ENCODE results near the gene FAM83G. TPM values are rescaled to one million over a fixed set of nuclear protein-coding genes. Genes with fewer than 3 reads are reported as not detected.
"Not testable (repeated sequence)": the region's sequence is repeated elsewhere in the genome, so short reads cannot be mapped to it uniquely, and the experiment has no call there.

Gene FAM83G
- total and polyA plus RNA-seq, 2 experiments from 2014 or later, result 14.7 to 25.4 TPM

GRCh38 chr17:18956581-18956980 is 48.0 kb downstream of the FAM83G start:
- H3K27me3 ChIP-seq, result no peaks in the 10 kb centered on the region
- H3K9me2 ChIP-seq (replicated peaks; ENCODE audit: insufficient read depth), result no peaks in the 10 kb centered on the region
- TF ChIP-seq EZH2phosphoT487 (IDR thresholded peaks at IDR 0.05; ENCODE audit: low read depth, severe bottlenecking, unreplicated experiment) (no peak), CTCF (IDR thresholded peaks at IDR 0.05; ENCODE audit: poor library complexity) (no peak), EZH2 (IDR thresholded peaks at IDR 0.05; ENCODE audit: borderline replicate concordance) (no peak)
- no peak for DNase-seq (ENCODE audit: low spot score)
- 71% methylated on average over 3 of the region's 3 CpGs for WGBS (ENCODE audit: low lambda C conversion rate, missing lambda C conversion rate)
- no peaks in the 10 kb centered on the region for H3K36me3 ChIP-seq (replicated peaks; ENCODE audit: insufficient read depth, low read depth)
- no peak overlapping the region for H3K4me2 ChIP-seq
- H3K27ac ChIP-seq, result no peak overlapping the region
- H4K20me1 ChIP-seq (ENCODE audit: insufficient read depth, poor library complexity, severe bottlenecking), result no peaks in the 10 kb centered on the region
- H3K9me3 ChIP-seq (ENCODE audit: low read depth), result no peaks in the 10 kb centered on the region
- H3K79me2 ChIP-seq, result no peaks in the 10 kb centered on the region
- H2AFZ ChIP-seq, result no peak overlapping the region
- no peaks in the 10 kb centered on the region for H3K4me1 ChIP-seq (ENCODE audit: insufficient read depth)
- H3K4me3 ChIP-seq, result no peak overlapping the region

- H4K20me1 ChIP-seq (ENCODE audit: insufficient read depth, poor library complexity, severe bottlenecking); H2AFZ ChIP-seq; H3K27ac ChIP-seq; H3K9me3 ChIP-seq (ENCODE audit: low read depth); H3K27me3 ChIP-seq; H3K36me3 ChIP-seq (replicated peaks; ENCODE audit: insufficient read depth, low read depth); H3K4me3 ChIP-seq; H3K4me1 ChIP-seq (ENCODE audit: insufficient read depth); H3K9me2 ChIP-seq (replicated peaks; ENCODE audit: insufficient read depth); DNase-seq (ENCODE audit: low spot score); H3K4me2 ChIP-seq; H3K79me2 ChIP-seq: not testable (repeated sequence)
- WGBS (ENCODE audit: low lambda C conversion rate, missing lambda C conversion rate), result 100% methylated on average over 6 of the region's 6 CpGs
Observed at GRCh38 chr17:18956021-18956420, 48.5 kb downstream of the FAM83G start.

GRCh38 chr17:18955009-18955408 is 49.6 kb downstream of the FAM83G start:
- Histone ChIP-seq H3K9me2 (replicated peaks; ENCODE audit: insufficient read depth) (no peaks in the 10 kb centered on the region), H3K4me1 (ENCODE audit: insufficient read depth) (peaks cover 8% of the 10 kb centered on the region), H3K27ac (no peak overlapping the region), H3K4me2 (no peak overlapping the region), H3K27me3 (no peaks in the 10 kb centered on the region), H2AFZ (no peak overlapping the region), H3K4me3 (no peak overlapping the region), H3K79me2 (no peaks in the 10 kb centered on the region), H3K36me3 (replicated peaks; ENCODE audit: insufficient read depth, low read depth) (no peaks in the 10 kb centered on the region), H3K9me3 (ENCODE audit: low read depth) (no peaks in the 10 kb centered on the region), H4K20me1 (ENCODE audit: insufficient read depth, poor library complexity, severe bottlenecking) (no peaks in the 10 kb centered on the region)
- 94% methylated on average over 6 of the region's 6 CpGs for WGBS (ENCODE audit: low lambda C conversion rate, missing lambda C conversion rate)
- TF ChIP-seq CTCF (IDR thresholded peaks at IDR 0.05; ENCODE audit: poor library complexity) (no peak), EZH2phosphoT487 (IDR thresholded peaks at IDR 0.05; ENCODE audit: low read depth, severe bottlenecking, unreplicated experiment) (no peak), EZH2 (IDR thresholded peaks at IDR 0.05; ENCODE audit: borderline replicate concordance) (no peak)
- DNase-seq (ENCODE audit: low spot score), result no peak

GRCh38 chr17:18954321-18954720 is 50.2 kb downstream of the FAM83G start:
- Histone ChIP-seq H3K27me3 (no peaks in the 10 kb centered on the region), H2AFZ (no peak overlapping the region), H3K36me3 (replicated peaks; ENCODE audit: insufficient read depth, low read depth) (no peaks in the 10 kb centered on the region), H3K4me3 (no peak overlapping the region), H3K9me2 (replicated peaks; ENCODE audit: insufficient read depth) (no peaks in the 10 kb centered on the region), H3K4me1 (ENCODE audit: insufficient read depth) (peaks cover 15% of the 10 kb centered on the region), H3K9me3 (ENCODE audit: low read depth) (no peaks in the 10 kb centered on the region), H3K4me2 (no peak overlapping the region), H3K27ac (no peak overlapping the region), H4K20me1 (ENCODE audit: insufficient read depth, poor library complexity, severe bottlenecking) (no peaks in the 10 kb centered on the region), H3K79me2 (no peaks in the 10 kb centered on the region)
- TF ChIP-seq EZH2 (IDR thresholded peaks at IDR 0.05; ENCODE audit: borderline replicate concordance) (no peak), EZH2phosphoT487 (IDR thresholded peaks at IDR 0.05; ENCODE audit: low read depth, severe bottlenecking, unreplicated experiment) (no peak), CTCF (IDR thresholded peaks at IDR 0.05; ENCODE audit: poor library complexity) (no peak)
- 85% methylated on average over 3 of the region's 3 CpGs for WGBS (ENCODE audit: low lambda C conversion rate, missing lambda C conversion rate)
- no peak for DNase-seq (ENCODE audit: low spot score)

All from hepatocyte (in vitro differentiated cells).